Measurements from ENCODE around the gene MYEF2.

DNA sequence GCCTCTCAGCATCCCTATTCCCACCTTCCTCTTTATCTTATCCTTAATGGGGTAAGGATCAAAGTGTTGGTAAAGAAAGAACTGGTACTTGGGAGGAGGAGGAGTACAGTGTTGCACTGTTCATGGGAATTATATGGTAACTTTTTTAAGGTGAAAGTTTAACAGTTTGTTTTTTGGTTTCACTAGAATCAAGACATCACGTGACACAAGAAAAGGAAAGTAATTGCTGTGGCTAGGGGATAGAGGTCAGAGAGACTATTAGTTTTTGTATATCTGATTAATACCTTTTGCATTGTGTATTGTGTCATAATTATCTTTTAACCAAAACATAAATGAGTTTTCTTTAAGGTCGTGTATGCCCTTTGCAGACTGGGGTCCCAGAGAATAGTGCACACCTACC is 80.8 kb downstream of the MYEF2 start:
- TF ChIP-seq POLR2AphosphoS5 (IDR thresholded peaks at IDR 0.05; ENCODE audit: borderline replicate concordance, low read depth, low read length) (no peak), EZH2 (IDR thresholded peaks at IDR 0.05) (no peak)
